Mesendoderm (in vitro differentiated cells): Measurements from ENCODE around the gene MMP25.

ENCODE experiments used
- DNase-seq: peaks from one replicate; pipeline ENCODE4 v3.0.0; 2013
- H2AK5ac ChIP-seq: 2 replicates; pipeline ENCODE4 v1.6.1; 2013; ENCODE audit warnings: low read length, inconsistent platforms
- H2BK120ac ChIP-seq: 2 replicates; pipeline ENCODE4 v1.6.1; 2013; ENCODE audit warnings: low read depth, mild to moderate bottlenecking, low read length, moderate library complexity, mixed read lengths
- H2BK15ac ChIP-seq: replicated peaks from 2 replicates; pipeline ENCODE4 v1.6.1; 2013; ENCODE audit warnings: low read depth, mild to moderate bottlenecking, moderate library complexity
- H2BK5ac ChIP-seq: 2 replicates; pipeline ENCODE4 v1.6.1; 2013; ENCODE audit warnings: low read length, inconsistent platforms
- H3K18ac ChIP-seq: 2 replicates; pipeline ENCODE4 v1.6.1; 2013; ENCODE audit warnings: mild to moderate bottlenecking, low read length, mixed read lengths
- H3K23ac ChIP-seq: one replicate; pipeline ENCODE4 v1.6.1; 2013; ENCODE audit warnings: low read length
- H3K27ac ChIP-seq: 2 replicates; pipeline ENCODE4 v1.5.1; 2013; ENCODE audit warnings: low read depth, mild to moderate bottlenecking, inconsistent platforms, low read length, moderate library complexity
- H3K27me3 ChIP-seq: 2 replicates; pipeline ENCODE4 v1.6.1; 2013; ENCODE audit warnings: low read length, control low read depth, mild to moderate bottlenecking, inconsistent platforms; ENCODE audit not compliant: insufficient read depth, poor library complexity
- H3K36me3 ChIP-seq: 2 replicates; pipeline ENCODE4 v1.6.1; 2013; ENCODE audit warnings: low read length, inconsistent platforms; ENCODE audit not compliant: control insufficient read depth, insufficient read depth
- H3K4ac ChIP-seq: one replicate; pipeline ENCODE4 v1.6.1; 2013; ENCODE audit warnings: low read depth, mild to moderate bottlenecking, low read length, moderate library complexity
- H3K4me1 ChIP-seq: 2 replicates; pipeline ENCODE4 v1.6.1; 2013; ENCODE audit warnings: low read depth, low read length, inconsistent platforms; ENCODE audit not compliant: control insufficient read depth
- H3K4me2 ChIP-seq: 2 replicates; pipeline ENCODE4 v1.6.1; 2013; ENCODE audit warnings: low read length
- H3K4me3 ChIP-seq: 2 replicates; pipeline ENCODE4 v1.5.1; 2013; ENCODE audit warnings: mild to moderate bottlenecking, low read length
- H3K56ac ChIP-seq: one replicate; pipeline ENCODE4 v1.6.1; 2013; ENCODE audit warnings: low read length
- H3K79me1 ChIP-seq: 2 replicates; pipeline ENCODE4 v1.6.1; 2013; ENCODE audit warnings: low read length, inconsistent platforms
- H3K79me2 ChIP-seq: 2 replicates; pipeline ENCODE4 v1.6.1; 2013; ENCODE audit warnings: mild to moderate bottlenecking, low read length; ENCODE audit not compliant: control insufficient read depth, insufficient read depth
- H3K9ac ChIP-seq: 2 replicates; pipeline ENCODE4 v1.6.1; 2013; ENCODE audit warnings: low read length, inconsistent platforms
- H4K5ac ChIP-seq: one replicate; pipeline ENCODE4 v1.6.1; 2013; ENCODE audit warnings: low read length
- H4K8ac ChIP-seq: one replicate; pipeline ENCODE4 v1.6.1; 2013; ENCODE audit warnings: low read depth, mild to moderate bottlenecking, control low read depth, low read length, moderate library complexity
- WGBS: extraction: QIAGEN DNeasy Blood & Tissue Kit; methylation state at CpG from one replicate; pipeline ENCODE4 v1.1.7; 2013; ENCODE audit warnings: low lambda C conversion rate, missing lambda C conversion rate; ENCODE audit not compliant: insufficient coverage; ENCODE audit errors: extremely low coverage; 5-methylcytosine and 5-hydroxymethylcytosine counted together

The MMP25 gene

DNA sequence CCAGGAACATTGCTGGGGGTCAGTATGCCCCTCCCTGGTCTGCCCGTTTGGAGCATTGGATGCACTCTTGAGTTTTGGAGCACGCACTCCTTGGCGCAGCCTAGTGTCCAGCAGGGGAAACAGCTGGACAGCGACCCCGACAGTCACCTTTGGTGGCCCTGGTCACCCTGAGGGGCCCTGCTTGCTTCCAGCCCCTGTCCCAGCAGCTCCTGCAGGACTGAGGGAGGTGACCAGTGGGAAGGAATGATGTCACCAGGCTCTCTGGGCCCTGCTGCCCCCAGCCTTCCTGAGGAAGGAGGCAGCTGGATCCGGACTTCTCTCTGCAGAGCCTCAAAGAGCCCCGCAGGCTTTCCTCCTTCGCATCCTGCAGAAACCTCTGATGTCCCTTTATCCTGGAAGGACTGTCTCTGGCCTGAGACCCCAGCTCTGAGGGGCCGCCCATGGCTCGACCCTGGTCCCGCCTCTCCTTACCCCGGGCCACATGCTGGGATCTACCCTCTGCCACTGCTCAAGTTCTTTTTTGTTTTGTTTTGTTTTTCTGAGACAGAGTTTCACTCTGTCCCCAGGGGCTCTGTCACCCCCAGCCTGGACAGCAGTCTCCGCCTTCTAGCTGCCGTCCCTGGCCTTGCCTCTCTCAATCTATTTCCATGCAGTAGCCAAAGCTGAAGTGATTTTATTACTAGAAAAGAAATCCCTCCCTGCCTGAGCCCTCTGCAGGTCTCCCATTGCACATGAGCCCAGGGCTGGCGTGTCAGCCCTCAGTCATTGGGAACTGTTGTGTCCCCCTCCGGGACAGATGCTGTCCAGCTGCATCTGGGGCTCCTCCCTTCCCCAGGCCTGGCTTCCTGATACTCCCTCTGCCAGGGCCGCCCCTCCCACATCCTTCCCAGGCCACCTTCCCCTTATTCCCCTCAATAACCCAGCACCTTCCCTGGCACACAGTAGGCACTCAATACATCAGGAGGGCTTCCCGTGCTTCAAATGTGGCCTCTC, 41.2 kb downstream of the MMP25 start:
- peaks cover 13% of the 10 kb centered on the region for H3K36me3 ChIP-seq
- no peaks in the 10 kb centered on the region for H3K79me2 ChIP-seq
- no peaks in the 10 kb centered on the region for H3K79me1 ChIP-seq
- H4K8ac ChIP-seq, result no peak overlapping the region
- H3K4me2 ChIP-seq, result no peak overlapping the region
- no peak overlapping the region for H3K23ac ChIP-seq
- no peak overlapping the region for H2BK5ac ChIP-seq
- DNase-seq, result no peak
- H3K4me1 ChIP-seq, result no peaks in the 10 kb centered on the region
- H3K27me3 ChIP-seq, result no peaks in the 10 kb centered on the region
- no peak overlapping the region for H3K27ac ChIP-seq
- H3K4ac ChIP-seq, result no peak overlapping the region
- H3K56ac ChIP-seq, result no peak overlapping the region
- no CpG with 5 or more reads among the region's 18 CpGs for WGBS
- no peak overlapping the region for H3K9ac ChIP-seq
- no peak overlapping the region for H3K18ac ChIP-seq
- H4K5ac ChIP-seq, result no peak overlapping the region
- no peak overlapping the region for H2BK15ac ChIP-seq
- H2AK5ac ChIP-seq, result no peak overlapping the region
- H3K4me3 ChIP-seq, result no peak overlapping the region
- no peak overlapping the region for H2BK120ac ChIP-seq

DNA sequence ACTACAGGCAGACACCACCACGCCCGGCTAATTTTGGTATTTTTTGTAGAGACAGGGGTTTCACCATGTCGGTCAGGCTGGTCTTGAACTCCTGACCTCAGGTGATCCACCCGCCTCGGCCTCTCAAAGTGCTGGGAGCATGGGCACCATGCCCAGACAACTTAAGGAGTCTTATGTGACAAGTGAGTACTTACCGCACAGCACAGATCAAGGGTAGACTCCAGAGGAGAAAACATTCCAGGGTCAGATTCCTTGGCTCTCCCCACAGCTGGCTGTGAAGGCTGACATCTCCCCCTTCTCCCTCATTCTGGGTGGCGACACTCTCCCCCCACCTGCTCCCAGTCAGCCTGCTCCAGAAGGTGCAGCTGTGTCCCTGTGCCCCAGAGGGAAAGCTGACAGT, 42.1 kb downstream of the MMP25 start:
- no peak overlapping the region for H4K8ac ChIP-seq
- H3K36me3 ChIP-seq, result peaks cover 13% of the 10 kb centered on the region
- H3K27ac ChIP-seq, result no peak overlapping the region
- H4K5ac ChIP-seq, result no peak overlapping the region
- H2BK5ac ChIP-seq, result no peak overlapping the region
- no peak overlapping the region for H3K56ac ChIP-seq
- no peak overlapping the region for H3K18ac ChIP-seq
- no peak overlapping the region for H3K4me3 ChIP-seq
- no peaks in the 10 kb centered on the region for H3K27me3 ChIP-seq
- no peak overlapping the region for H3K4ac ChIP-seq
- no peak overlapping the region for H3K9ac ChIP-seq
- no peak overlapping the region for H3K4me2 ChIP-seq
- H2AK5ac ChIP-seq, result no peak overlapping the region
- WGBS, result no CpG with 5 or more reads among the region's 7 CpGs
- H2BK120ac ChIP-seq, result no peak overlapping the region
- H3K79me2 ChIP-seq, result peaks cover 2% of the 10 kb centered on the region
- H3K23ac ChIP-seq, result no peak overlapping the region
- no peaks in the 10 kb centered on the region for H3K79me1 ChIP-seq
- DNase-seq, result no peak
- H2BK15ac ChIP-seq, result no peak overlapping the region
- H3K4me1 ChIP-seq, result no peaks in the 10 kb centered on the region

DNA sequence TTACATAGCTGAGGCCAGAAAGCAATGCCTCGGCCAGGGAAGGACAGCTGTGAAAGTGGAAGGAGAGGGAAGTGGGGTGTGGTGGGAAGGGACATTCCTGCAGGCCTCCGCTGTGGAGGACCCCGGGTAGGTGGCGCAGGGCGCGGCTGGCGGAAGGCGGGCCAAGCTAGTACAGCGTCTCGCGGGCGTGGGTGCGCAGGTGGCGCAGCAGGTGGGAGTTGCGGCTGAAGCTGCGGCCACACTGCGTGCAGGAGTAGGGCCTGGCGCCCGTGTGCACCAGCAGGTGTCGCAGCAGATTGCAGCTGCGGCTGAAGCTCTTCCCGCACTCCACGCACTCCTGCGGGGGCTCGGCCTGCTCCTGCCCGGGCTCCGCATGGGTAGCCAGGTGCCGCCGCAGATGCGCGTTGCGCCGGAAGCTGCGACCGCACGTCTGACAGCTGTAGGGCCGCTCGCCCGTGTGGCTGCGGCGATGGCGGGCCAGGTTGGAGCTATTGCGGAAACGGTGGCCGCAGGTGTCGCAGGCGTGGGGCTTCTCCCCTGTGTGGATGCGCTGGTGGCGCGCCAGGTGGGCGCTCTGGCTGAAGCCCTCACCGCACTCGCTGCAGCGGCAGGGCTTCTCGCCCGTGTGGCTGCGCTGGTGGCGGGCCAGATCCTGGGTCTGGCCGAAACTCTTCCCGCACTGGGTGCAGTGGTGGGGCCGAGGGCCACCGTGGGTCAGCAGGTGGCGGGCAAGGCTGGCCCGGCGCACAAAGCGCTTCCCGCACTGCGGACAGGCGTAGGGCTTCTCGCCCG, 42.8 kb downstream of the MMP25 start:
- Histone ChIP-seq H2BK5ac (no peak overlapping the region), H3K23ac (no peak overlapping the region), H3K18ac (no peak overlapping the region), H3K4me1 (no peaks in the 10 kb centered on the region), H3K79me2 (peaks cover 2% of the 10 kb centered on the region), H2BK15ac (no peak overlapping the region), H3K4ac (no peak overlapping the region), H3K56ac (no peak overlapping the region), H2AK5ac (no peak overlapping the region), H3K4me2 (no peak overlapping the region), H4K5ac (no peak overlapping the region), H3K36me3 (peaks cover 13% of the 10 kb centered on the region), H4K8ac (no peak overlapping the region), H3K9ac (no peak overlapping the region), H3K4me3 (no peak overlapping the region), H3K27me3 (no peaks in the 10 kb centered on the region), H3K27ac (no peak overlapping the region), H2BK120ac (no peak overlapping the region), H3K79me1 (no peaks in the 10 kb centered on the region)
- DNase-seq, result no peak
- whole genome bisulfite sequencing, result no CpG with 5 or more reads among the region's 71 CpGs

DNA sequence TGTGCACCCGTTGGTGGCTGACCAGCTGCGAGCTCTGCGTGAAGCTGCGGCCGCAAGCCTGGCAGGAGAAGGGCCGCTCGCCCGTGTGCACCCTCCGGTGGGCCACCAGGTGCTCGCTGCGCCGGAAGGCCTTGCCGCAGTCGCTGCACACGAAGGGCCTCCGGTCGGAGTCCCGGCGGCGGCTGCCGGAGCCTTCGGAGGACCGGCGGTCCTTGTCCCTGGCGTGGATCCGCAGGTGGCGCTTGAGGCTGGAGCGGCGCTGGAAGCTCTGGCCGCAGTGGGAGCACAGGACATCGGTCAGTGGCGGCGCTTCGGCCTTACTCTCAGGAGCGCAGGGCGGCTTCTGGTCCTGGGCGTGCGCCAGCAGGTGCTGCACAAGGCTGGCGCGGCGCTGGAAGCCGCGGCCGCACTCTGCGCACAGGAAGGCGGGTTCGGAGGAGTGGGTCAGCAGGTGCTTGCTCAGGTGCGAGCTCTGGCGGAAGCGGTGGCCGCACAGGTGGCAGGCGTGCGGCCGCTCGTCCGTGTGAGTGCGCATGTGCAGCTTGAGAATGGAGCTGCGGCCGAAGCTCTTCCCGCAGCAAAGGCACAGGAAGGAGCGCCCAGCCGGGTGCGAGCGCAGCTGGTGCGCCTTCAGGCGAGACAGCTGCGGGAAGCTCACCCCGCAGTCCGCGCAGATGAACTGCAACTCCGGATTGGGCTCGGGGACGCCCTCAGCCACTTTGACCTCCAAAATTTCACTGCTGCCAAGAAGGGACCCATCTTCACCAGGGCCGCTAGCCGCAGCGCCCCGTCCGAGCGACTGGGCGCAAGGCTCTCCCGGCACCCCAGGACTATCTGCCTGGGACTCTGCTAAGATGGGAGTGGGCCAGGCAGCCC, 43.6 kb downstream of the MMP25 start:
- Histone ChIP-seq H3K27me3 (no peaks in the 10 kb centered on the region), H3K36me3 (peaks cover 13% of the 10 kb centered on the region), H3K4me1 (no peaks in the 10 kb centered on the region), H4K5ac (no peak overlapping the region), H3K79me2 (peaks cover 5% of the 10 kb centered on the region), H2BK5ac (no peak overlapping the region), H3K4me2 (no peak overlapping the region), H3K4ac (no peak overlapping the region), H2BK120ac (no peak overlapping the region), H2BK15ac (no peak overlapping the region), H3K79me1 (no peaks in the 10 kb centered on the region), H2AK5ac (no peak overlapping the region), H3K27ac (no peak overlapping the region), H3K18ac (no peak overlapping the region), H3K9ac (no peak overlapping the region), H3K56ac (no peak overlapping the region), H4K8ac (no peak overlapping the region), H3K23ac (no peak overlapping the region), H3K4me3 (no peak overlapping the region)
- no CpG with 5 or more reads among the region's 81 CpGs for WGBS
- no peak for DNase-seq

DNA sequence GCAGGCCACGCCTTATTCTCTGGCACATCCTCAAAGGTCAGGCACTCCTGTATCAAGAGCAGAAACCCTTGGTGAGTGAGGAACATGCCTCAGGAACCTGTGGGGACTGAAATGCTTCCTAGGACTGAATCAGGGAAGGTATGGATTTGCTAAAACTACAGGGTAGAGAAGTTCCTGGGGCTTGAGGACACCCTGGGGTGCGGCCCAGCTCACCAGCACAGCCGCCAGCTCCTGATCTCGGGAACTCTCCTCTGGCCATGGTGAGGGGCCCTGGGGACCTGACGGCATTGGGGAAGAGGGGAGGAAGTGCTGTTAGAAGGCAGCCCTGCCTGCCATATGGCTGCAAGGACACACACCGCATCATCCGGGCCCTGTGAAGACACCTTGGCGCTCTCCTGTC, 45.2 kb downstream of the MMP25 start:
- H2BK5ac ChIP-seq, result no peak overlapping the region
- peaks cover 3% of the 10 kb centered on the region for H3K79me1 ChIP-seq
- no peak overlapping the region for H3K4ac ChIP-seq
- no peak overlapping the region for H3K18ac ChIP-seq
- no peak overlapping the region for H3K56ac ChIP-seq
- H3K27me3 ChIP-seq, result no peaks in the 10 kb centered on the region
- H3K4me2 ChIP-seq, result no peak overlapping the region
- no CpG with 5 or more reads among the region's 8 CpGs for WGBS
- no peak overlapping the region for H3K23ac ChIP-seq
- no peak overlapping the region for H3K4me3 ChIP-seq
- no peak overlapping the region for H2BK15ac ChIP-seq
- H3K27ac ChIP-seq, result no peak overlapping the region
- H2AK5ac ChIP-seq, result no peak overlapping the region
- no peak overlapping the region for H2BK120ac ChIP-seq
- H3K79me2 ChIP-seq, result peaks cover 12% of the 10 kb centered on the region
- peaks cover 13% of the 10 kb centered on the region for H3K36me3 ChIP-seq
- DNase-seq, result no peak
- H4K8ac ChIP-seq, result no peak overlapping the region
- H3K4me1 ChIP-seq, result peaks cover 2% of the 10 kb centered on the region
- no peak overlapping the region for H4K5ac ChIP-seq
- no peak overlapping the region for H3K9ac ChIP-seq
